Upper lobe of left lung (tissue), 4 donors: ENCODE data around the gene PUM1.

Experiments
- POLR2AphosphoS5 ChIP-seq, 2 donors: sonication (generic); formaldehyde crosslinking; IDR thresholded peaks; one replicate each; pipeline ENCODE4 v1.5.1; 2017; ENCODE audit warnings: antibody characterized with exemption in 2 of 2
- TF ChIP-seq, protein P1 (sequence below), 6 experiments: fragments of 450-650 bp in 4 of 6; fragments of 200-600 bp in 2 of 6; sonication (generic) in 2 of 6; IDR thresholded peaks; one replicate each; pipeline ENCODE4 v1.5.1; 2016 to 2019; ENCODE audit warnings: antibody characterized with exemption in 6 of 6

DNA sequence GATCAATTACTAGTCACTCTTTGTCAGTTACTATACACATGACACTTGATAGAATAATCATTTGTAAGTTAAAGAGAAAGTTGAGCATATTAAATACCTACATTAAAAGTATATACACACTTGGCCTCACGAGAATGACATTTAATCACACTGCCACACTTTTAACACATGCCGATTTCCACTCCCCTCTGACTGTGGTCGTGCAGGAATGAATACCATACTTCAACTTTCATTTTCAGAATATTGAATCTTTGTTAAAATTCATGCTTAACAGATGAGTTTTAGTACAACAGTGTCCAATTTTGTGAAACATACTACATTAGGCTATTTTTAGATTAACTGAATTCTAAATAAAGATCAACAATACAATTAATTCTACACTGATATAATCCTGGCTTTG is 78.8 kb downstream of the PUM1 start:
- TF ChIP-seq, protein P1, sequence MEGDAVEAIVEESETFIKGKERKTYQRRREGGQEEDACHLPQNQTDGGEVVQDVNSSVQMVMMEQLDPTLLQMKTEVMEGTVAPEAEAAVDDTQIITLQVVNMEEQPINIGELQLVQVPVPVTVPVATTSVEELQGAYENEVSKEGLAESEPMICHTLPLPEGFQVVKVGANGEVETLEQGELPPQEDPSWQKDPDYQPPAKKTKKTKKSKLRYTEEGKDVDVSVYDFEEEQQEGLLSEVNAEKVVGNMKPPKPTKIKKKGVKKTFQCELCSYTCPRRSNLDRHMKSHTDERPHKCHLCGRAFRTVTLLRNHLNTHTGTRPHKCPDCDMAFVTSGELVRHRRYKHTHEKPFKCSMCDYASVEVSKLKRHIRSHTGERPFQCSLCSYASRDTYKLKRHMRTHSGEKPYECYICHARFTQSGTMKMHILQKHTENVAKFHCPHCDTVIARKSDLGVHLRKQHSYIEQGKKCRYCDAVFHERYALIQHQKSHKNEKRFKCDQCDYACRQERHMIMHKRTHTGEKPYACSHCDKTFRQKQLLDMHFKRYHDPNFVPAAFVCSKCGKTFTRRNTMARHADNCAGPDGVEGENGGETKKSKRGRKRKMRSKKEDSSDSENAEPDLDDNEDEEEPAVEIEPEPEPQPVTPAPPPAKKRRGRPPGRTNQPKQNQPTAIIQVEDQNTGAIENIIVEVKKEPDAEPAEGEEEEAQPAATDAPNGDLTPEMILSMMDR (IDR thresholded peaks at IDR 0.05) = no peak
- no peak for TF ChIP-seq POLR2AphosphoS5 (IDR thresholded peaks at IDR 0.05)
